Activated T-cell treated with anti-CD3 and anti-CD28 coated beads for 4 hours (primary cell): ENCODE results near the gene MLLT3.

Experiments used
- DNase-seq: peaks from one replicate; pipeline ENCODE4 v3.0.0-alpha.2; 2020

The MLLT3 gene

GRCh38 chr9:20553558-20554149 is 68.6 kb downstream of the MLLT3 start:
- no peak for DNase-seq

GRCh38 chr9:20552874-20553557 is 69.3 kb downstream of the MLLT3 start:
- DNase-seq: no peak

DNA sequence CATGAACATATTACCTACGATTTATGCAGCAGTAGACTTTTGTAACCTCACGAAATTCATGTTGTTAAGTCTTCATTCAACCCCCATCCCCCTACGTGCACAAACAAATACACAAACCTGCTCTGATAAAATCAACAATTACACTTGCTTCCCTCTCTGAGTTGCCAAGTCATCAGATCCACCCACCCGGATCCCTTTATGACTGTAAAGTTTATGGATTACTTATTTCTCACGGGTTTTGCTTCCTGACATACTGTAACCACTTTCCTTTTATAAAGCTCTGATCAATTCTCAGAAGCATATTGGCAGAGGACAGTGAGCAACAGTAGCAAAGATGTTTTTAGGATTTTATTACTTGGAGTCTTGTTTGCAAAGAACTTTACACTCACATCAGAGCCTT is 70.5 kb downstream of the MLLT3 start:
- no peak for DNase-seq

DNA sequence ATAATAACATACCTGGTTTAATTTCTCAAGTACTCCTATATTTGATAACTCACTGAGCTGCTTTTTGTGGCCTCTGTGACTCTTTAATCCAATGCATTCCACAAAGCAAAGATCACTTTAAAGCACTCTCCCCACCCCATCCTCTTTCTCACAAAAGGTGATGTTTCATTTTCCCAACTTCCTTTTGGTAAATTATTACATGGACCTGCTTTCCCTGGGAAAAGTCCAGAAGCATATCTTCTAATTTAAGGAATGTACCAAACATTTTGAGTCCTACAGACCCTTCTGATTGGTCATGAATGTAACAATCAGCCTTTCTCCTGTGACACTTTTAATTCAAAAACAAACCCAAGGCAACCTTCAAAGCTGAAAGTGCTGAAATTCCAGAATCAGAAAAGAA is 71.1 kb downstream of the MLLT3 start:
- no peak for DNase-seq

- no peak for DNase-seq
Observed at GRCh38 chr9:20550326-20550725, 72.0 kb downstream of the MLLT3 start.

GRCh38 chr9:20549053-20549452 is 73.2 kb downstream of the MLLT3 start:
- DNase-seq: no peak

DNA sequence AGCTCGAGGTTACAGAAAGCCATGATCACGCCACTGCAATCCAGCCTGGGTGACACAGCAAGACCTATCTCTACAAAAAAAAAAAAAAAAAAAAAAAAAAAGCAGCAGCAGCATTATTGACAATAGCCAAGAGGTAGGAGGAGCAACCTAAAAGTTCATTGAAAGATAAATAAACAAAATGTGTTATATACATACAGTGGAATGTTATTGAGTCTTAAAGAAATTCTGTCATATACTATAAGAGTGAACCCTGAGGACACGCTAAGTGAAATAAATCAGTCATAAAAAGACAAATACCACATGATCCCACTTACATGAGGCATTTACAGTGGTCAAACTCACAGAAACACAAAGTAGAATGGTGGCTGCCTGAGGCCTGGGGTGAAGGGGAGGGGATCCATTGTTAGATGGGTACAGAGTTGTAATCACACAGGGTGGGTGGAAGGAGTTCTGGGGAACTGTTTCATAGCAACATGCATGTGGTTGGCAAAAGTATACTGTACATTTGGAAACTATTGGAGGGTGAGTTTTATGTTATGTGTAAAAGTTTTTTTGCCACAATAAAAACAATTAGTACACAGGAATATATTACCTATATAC is 77.2 kb downstream of the MLLT3 start:
- no peak for DNase-seq

DNA sequence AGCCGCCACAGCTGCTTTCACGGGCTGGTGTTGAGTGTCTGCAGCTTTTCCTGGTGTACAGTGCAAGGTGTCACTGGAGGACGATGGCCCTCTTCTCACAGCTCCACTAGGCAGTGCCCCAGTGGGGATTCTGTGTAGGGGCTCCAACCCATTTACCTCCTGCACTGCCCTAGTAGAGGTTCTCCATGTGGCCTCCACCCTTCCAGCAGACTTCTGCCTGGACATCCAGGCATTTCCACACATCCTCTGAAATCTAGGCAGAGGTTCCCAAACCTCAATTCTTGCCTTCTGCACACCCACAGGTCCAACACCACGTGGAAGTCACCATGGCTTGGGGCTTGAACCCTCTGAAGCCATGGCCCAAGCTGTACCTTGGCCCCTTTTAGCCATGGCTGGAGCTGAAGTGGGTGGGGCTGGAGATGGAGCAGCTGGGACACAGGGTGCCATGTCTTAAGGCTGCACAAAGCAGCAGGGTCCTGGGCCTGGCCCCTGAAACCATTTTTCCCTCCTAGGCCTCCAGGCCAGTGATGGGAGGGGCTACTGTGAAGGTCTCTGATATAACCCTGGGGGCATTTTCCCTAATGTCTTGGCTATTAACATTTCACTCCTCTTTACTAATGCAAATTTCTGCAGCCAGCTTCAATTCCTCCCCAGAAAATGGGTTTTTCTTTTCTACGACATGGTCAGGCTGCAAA is 82.0 kb downstream of the MLLT3 start:
- no peak for DNase-seq

DNA sequence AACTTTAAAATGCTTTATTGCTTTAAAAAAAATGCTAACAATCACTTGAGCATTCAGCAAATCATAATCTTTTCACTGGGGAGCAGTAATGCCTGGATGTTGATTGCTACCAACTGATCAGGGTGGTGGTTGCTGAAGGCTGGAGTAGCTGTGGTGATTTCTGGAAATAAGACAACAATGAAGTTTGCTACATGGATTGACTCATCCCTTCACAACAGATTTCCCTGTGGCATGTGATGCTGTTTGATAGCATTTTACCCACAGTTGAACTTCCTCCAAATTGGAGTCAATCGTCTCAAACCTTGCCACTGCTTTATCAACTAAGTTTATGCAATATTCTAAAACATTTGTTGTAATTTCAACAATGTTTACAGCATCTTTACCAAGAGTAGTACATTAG is 83.3 kb downstream of the MLLT3 start:
- DNase-seq: no peak

DNA sequence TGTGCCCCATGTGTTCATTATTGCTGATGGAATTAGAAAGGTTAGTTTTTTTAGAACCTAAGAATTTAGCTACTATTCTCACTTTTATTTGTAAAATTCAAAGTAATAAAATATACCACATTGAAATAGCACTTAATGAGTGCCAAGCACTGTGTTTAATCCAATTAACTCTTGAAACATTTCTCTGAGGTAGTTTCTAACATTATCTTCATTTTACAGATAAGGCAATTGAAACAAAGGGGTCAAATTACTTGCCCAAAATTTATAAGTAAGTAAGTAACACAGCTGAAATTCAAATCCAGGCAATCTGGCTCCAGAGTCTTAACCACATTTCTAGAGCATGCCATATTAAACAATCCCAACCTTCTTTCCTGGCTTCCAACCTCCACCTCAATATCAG is 84.2 kb downstream of the MLLT3 start:
- no peak for DNase-seq

GRCh38 chr9:20537294-20537693 is 85.0 kb downstream of the MLLT3 start:
- DNase-seq: no peak

DNA sequence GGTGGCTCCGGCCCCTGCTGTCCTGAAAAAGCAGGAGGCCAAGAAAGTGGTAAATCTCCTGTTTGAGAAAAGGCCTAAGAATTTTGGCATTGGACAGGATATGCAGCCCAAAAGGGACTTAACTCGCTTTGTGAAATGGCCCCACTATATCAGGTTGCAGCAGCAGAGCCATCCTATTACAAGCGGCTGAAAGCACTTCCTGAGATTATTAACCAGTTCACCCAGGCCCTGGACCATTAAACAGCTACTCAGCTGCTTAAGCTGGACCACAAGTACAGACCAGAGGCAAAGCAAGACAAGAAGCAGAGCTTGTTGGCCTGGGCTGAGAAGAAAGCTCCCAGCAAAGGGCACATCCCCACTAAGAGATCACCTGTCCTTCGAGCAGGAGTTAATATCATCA is 89.7 kb downstream of the MLLT3 start:
- no peak for DNase-seq

DNA sequence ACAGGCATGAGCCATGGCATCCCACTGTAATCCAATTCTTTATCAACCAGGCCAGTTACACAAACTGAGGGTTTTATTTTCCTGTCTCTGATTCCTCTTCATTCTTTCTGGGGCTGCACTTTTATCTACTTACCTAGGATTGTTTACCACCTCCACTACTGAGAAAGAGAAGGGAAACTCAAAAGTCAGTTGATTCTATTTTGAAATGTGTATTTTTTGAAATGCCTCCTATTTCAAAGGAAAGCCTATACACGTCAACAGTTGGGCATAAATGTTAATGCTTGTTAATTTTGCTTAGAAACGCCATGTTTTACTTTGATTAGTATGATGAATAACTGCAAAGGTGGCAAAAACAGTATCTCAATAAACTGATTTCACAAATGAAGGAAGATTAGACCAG is 92.5 kb downstream of the MLLT3 start:
- no peak for DNase-seq

DNA sequence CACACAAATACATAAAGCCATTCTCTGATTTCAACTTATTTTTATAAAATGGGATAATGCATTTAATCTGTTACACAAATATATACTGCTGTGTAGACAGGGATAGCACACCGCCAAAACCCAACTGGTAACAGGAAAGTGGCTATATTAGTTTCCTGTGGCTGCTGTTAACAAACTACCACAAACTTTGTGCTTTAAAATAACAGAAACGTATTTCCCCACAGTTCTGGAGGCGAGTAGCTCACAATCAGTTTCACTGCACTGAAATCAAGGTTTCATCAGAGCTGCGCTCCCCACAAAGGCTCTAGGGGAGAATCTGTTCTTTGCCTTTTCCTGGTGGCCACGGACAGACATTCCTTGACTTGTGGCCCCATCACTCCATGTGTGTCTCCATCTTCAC is 94.0 kb downstream of the MLLT3 start:
- DNase-seq: no peak

DNA sequence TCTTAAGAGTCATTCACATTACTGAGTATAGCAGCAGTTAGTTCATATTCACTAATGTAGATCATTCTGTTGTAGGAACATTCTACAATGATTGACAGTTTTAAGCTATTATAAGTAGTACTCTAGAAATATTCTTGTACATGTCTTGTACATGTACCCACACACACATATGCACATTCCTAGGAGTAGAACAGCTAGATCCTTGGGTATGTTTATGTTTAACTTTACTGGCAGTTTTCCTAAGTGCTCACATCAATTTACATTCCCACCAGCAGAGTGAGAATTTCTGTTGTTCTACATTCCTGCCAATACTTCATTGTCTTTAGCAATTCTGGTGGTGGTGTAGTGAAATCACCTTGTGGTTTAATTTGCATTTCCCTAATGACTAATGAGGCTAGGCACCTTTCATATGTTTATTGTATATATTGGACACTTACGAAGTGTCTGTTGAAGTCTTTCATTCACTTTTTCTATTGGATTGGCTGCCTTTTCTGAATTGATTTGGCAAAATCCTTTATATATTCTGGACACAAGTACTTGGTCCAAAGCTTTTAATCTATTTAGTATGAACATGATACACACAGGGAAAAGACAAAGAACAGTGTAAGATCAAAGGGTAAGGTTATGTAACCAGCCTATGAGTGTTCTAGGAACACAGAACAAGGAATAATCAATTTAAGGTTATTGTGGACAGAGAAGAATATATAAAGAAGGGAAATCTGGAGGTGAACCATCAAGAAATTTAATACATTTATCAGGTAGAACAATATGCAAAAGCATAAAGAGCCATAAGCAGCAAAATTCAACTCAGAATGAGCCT is 95.6 kb downstream of the MLLT3 start:
- DNase-seq: no peak

GRCh38 chr9:20524776-20525175 is 97.5 kb downstream of the MLLT3 start:
- DNase-seq: no peak

GRCh38 chr9:20518737-20519136 is 103.6 kb downstream of the MLLT3 start:
- DNase-seq: no peak

DNA sequence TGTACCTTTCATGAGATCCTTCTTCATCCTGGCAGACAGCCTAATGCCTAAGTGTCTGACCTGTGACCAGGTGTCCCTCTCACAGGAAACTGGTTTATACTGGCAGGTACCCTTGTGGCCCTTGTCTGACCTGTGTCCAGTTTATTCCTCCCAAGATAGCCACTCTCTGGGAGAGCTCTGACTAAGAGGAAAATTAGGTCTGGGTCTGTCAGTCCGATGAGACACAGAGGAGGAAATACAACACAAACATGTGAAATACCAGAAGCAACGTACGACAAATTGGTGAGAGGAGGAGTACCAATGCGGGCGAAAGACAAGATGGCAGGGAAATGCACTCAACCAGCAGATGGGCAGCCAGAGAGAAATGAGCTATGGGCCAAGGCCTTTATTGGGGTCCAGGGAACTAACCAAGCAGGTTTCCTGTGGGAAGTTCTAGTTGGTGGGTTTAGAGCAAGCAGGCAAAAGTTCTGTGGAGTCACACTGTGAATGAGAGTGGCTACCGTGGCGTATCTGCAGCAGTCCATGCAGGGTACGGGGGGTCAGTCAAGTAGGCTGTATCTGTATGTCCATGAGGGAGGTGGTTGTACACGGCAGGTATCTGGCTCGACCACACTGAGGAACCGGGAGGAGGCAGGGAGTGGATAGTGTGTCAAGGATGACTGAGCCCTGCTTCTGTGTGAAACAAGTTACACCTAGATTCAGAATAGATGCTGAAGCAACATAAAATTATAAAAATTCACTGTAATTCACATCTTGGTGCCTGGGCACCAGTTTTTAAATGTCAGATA is 109.0 kb downstream of the MLLT3 start:
- no peak for DNase-seq

DNA sequence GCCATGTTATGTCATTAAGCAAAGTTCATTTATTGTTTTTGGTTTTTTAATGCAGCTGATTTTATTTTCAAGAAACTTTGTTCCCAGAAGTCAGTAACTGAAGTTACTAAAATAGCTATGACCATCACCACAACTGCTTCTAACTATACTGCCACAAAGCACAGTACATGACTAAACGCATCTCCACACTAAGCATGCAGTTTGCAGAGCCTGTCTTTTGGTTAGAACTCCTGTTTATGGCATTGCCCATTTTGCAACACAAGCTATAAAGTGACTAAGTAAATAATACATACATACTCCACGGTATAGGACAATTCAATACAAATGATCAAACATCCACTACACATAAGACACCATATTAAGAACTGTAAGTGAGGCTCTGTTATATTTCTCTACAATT is 109.7 kb downstream of the MLLT3 start:
- no peak for DNase-seq

DNA sequence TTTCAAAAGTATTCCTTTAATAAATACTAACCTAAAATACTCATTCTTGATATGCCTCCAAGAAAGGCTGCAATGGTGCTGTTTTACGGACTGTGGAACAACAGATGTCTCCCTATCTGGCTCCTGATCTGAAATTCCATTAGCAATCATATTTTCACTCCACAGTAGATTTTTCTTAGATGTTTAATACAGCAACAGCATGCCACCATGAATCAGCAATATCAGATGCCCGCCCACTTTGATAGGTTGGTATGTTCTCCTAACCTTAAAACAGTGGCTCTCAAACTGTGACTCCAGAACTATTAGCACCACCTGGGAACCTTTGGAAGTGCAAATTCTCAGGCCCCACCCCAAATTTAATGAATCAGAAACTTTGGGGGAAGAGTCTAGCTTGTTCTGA is 110.2 kb downstream of the MLLT3 start:
- DNase-seq: no peak

DNA sequence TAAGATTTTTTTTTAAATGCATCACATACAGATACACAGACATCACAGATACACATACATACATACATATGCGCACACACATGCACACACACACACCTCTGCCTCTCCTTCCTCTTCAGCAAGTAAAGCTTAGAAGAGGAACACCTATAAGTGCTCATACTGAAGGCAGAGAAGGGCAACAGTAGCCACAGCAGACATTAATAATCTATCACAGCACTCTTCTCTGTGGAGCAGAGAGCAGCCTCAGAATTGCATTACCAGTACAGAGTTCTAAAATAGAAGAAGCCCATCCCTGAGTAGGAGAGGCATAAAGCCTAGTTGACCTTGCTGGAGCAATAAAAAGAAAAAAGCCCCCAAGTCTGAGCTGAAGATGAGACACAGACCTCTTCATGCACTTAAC is 110.6 kb downstream of the MLLT3 start:
- DNase-seq: no peak

DNA sequence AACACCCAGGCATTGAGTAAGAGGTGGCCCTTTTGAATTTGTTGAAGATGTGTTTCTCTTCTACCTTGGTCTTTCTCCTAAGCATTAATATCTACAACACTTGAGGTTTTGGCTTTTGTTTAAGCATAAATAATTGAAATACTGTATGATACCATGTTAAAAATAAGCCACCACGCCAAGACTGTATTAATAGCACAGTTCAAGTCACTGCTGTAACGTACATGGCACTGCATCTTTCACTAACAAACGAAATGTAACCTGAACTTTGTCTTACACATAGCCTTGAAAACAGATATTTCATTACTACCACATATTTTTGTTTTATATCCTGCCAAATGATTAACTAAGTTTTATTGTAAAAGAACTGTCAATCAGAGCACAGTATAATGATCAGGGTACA is 112.8 kb downstream of the MLLT3 start:
- DNase-seq: no peak
